HepG2 (cell line): ENCODE results near the gene ATF3. TPM values are rescaled to one million over a fixed set of nuclear protein-coding genes. Genes with fewer than 3 reads are reported as not detected.

Experiments
- ATAC-seq: fragments of 200-7000 bp; cut with Tn5 transposase; 3 replicates; pipeline ENCODE4 v1.9.1; 2020; ENCODE audit warnings: mild to moderate bottlenecking, moderate library complexity
- BruUV-seq: library from RNA; stranded (reverse); fragments of 400-500 nt; replicated peaks from 2 replicates; lab custom pipeline; 2021; lab: Mats Ljungman, UMichigan
- CTCF ChIA-PET: fragments of 300-600 bp; formaldehyde crosslinking; extraction: SDS; loops from one replicate; lab custom pipeline; 2021; ENCODE audit warnings: low total read pairs, inconsistent platforms, low intra/inter-chr PET ratio; lab: Yijun Ruan, JAX
- POLR2A ChIA-PET: fragments of 350-600 bp; sonication (Branson Sonifier 250); formaldehyde crosslinking; loops from one replicate; lab custom pipeline; 2020; ENCODE audit warnings: antibody characterized with exemption, inconsistent platforms; lab: Yijun Ruan, JAX
- DNase-seq: peaks from one replicate; pipeline ENCODE4 v3.0.0-alpha.2; 2015; ENCODE audit warnings: low spot score
- FAIRE-seq: peaks from 3 replicates; lab custom pipeline; 2011; peaks lifted over from hg19 to GRCh38; lab: Jason Lieb, UNC
- H2AFZ ChIP-seq: one replicate; pipeline ENCODE4 v1.6.1; 2011; ENCODE audit warnings: low read length, inconsistent platforms
- H3K27ac ChIP-seq: fragments of 300-600 bp; 3 replicates; pipeline ENCODE4 v1.8.0; 2011; ENCODE audit warnings: mixed run types, mild to moderate bottlenecking, mixed read lengths, low read length, inconsistent platforms; ENCODE audit not compliant: insufficient read depth; ENCODE audit errors: extremely low read length
- H3K27me3 ChIP-seq, 2 experiments: fragments of 200-600 bp in 1 of 2; 2 replicates in 1 of 2; 3 replicates in 1 of 2; pipeline versions ENCODE4 v1.6.0 to v1.8.0; 2011; ENCODE audit warnings: low read length in 2 of 2, mild to moderate bottlenecking in 2 of 2, moderate library complexity in 2 of 2, inconsistent platforms in 1 of 2; ENCODE audit not compliant: insufficient read depth in 2 of 2, control insufficient read depth in 1 of 2
- H3K36me3 ChIP-seq, 2 experiments: fragments of 200-600 bp in 1 of 2; replicated peaks in 1 of 2; 2 replicates in 1 of 2; 3 replicates in 1 of 2; pipeline versions ENCODE4 v1.5.1 to v1.8.0; 2011; ENCODE audit warnings: low read length in 2 of 2, inconsistent platforms in 1 of 2; ENCODE audit not compliant: insufficient read depth in 2 of 2, control insufficient read depth in 1 of 2
- H3K4me1 ChIP-seq: 2 replicates; pipeline ENCODE4 v1.5.1; 2012; ENCODE audit warnings: low read length, inconsistent platforms; ENCODE audit not compliant: insufficient read depth
- H3K4me2 ChIP-seq: 2 replicates; pipeline ENCODE4 v1.6.0; 2011; ENCODE audit warnings: low read depth, low read length, inconsistent platforms
- H3K4me3 ChIP-seq, 3 experiments: fragments of 200-600 bp in 1 of 3; sonication (generic), shearing (Covaris generic) in 1 of 3; replicated peaks in 1 of 3; 2 replicates each; pipeline ENCODE4 v1.5.1; 2011 to 2016; ENCODE audit warnings: low read length in 3 of 3, inconsistent platforms in 2 of 3, low read depth in 2 of 3, mild to moderate bottlenecking in 2 of 3, control low read depth in 1 of 3, mixed read lengths in 1 of 3; ENCODE audit not compliant: insufficient read depth in 1 of 3
- H3K79me2 ChIP-seq: one replicate; pipeline ENCODE4 v1.6.1; 2011; ENCODE audit warnings: low read length, inconsistent platforms; ENCODE audit not compliant: insufficient read depth
- H3K9ac ChIP-seq: 2 replicates; pipeline ENCODE4 v1.6.0; 2011; ENCODE audit warnings: mild to moderate bottlenecking, low read depth, low read length, inconsistent platforms; ENCODE audit not compliant: insufficient read depth
- H3K9me3 ChIP-seq: 2 replicates; pipeline ENCODE4 v1.5.1; 2012; ENCODE audit warnings: mild to moderate bottlenecking, low read length
- H4K20me1 ChIP-seq: 2 replicates; pipeline ENCODE4 v1.6.0; 2011; ENCODE audit warnings: inconsistent platforms, mild to moderate bottlenecking, low read length, moderate library complexity; ENCODE audit not compliant: insufficient read depth
- CEBPB ChIP-seq: IDR thresholded peaks from 2 replicates; pipeline ENCODE4 v1.6.1; 2011; ENCODE audit warnings: low read depth, low read length, improper control_type of control experiment, borderline replicate concordance
- RORA ChIP-seq: sonication (generic); formaldehyde crosslinking; IDR thresholded peaks from 2 replicates; pipeline ENCODE4 v1.5.0; 2020; ENCODE audit warnings: mild to moderate bottlenecking, missing genetic modification reagents, moderate library complexity
- SALL1 ChIP-seq: sonication (generic); formaldehyde crosslinking; IDR thresholded peaks from 2 replicates; pipeline ENCODE4 v1.8.0; 2022; ENCODE audit warnings: mild to moderate bottlenecking, missing genetic modification reagents
- ZNF501 ChIP-seq: sonication (generic); formaldehyde crosslinking; IDR thresholded peaks from 2 replicates; pipeline ENCODE4 v1.5.1; 2020; ENCODE audit warnings: mild to moderate bottlenecking, moderate library complexity, missing genetic modification reagents
- ZNF687 ChIP-seq: sonication (generic); formaldehyde crosslinking; IDR thresholded peaks from 2 replicates; pipeline ENCODE4 v1.5.1; 2020; ENCODE audit warnings: mild to moderate bottlenecking, missing genetic modification reagents, moderate library complexity
- WGBS: methylation state at CpG from one replicate; pipeline ENCODE4 v1.1.6; 2017; ENCODE audit warnings: low lambda C conversion rate; 5-methylcytosine and 5-hydroxymethylcytosine counted together
- in situ Hi-C: cut with HindIII; loops from 2 replicates; pipeline ENCODE4 v1.10.0; 2017; ENCODE audit warnings: low pct_unique_long_range_greater_than_20kb; ENCODE audit not compliant: extremely low pct_ligation_motif_present
- intact Hi-C: fragments of 100-400 bp; cut with micrococcal nuclease; formaldehyde crosslinking; loops from one replicate; pipeline ENCODE4 v1.10.0; 2022; ENCODE audit not compliant: unreplicated experiment
- polyA plus RNA-seq, 8 experiments: library from polyadenylated mRNA; depleted of rRNA in 3 of 8; stranded (reverse) in 7 of 8; unstranded in 1 of 8; fragments of >200 nt; fragmentation: Illumina TruSeq in 4 of 8; extraction: Trizol in 4 of 8; gene quantifications; 2 replicates each; pipeline versions ENCODE4 v1.2.1 to v1.2.3, GENCODE V29; 2011 to 2016; ENCODE audit warnings: low read depth in 4 of 8, missing spikeins in 1 of 8, mixed read lengths in 1 of 8; ENCODE audit not compliant: insufficient read depth in 1 of 8
- total RNA-seq, 5 experiments: library from RNA; depleted of rRNA; stranded (reverse); fragments of >200 nt; fragmentation: Illumina TruSeq; extraction: Trizol; gene quantifications; 2 replicates each; pipeline ENCODE4 v1.2.3, GENCODE V29; 2016; ENCODE audit warnings: low read depth in 1 of 5

The ATF3 gene
- total and polyA plus RNA-seq, 2 of the 13 experiments (the other 11 are each of a cell fraction or from before 2014, with no cell fraction given) = 5.0 to 13.0 TPM

GRCh38 chr1:212658250-212658649 is 49.7 kb downstream of the ATF3 start (continued):
- peak; percentile 48 for TF ChIP-seq SALL1 (CRISPR knock-in tag)
- TF ChIP-seq ZNF687 (CRISPR knock-in tag) = peak; percentile 47
- peak; percentile 51; the same call in 1 of the 2 replicates for TF ChIP-seq ZNF501 (CRISPR knock-in tag)

DNA sequence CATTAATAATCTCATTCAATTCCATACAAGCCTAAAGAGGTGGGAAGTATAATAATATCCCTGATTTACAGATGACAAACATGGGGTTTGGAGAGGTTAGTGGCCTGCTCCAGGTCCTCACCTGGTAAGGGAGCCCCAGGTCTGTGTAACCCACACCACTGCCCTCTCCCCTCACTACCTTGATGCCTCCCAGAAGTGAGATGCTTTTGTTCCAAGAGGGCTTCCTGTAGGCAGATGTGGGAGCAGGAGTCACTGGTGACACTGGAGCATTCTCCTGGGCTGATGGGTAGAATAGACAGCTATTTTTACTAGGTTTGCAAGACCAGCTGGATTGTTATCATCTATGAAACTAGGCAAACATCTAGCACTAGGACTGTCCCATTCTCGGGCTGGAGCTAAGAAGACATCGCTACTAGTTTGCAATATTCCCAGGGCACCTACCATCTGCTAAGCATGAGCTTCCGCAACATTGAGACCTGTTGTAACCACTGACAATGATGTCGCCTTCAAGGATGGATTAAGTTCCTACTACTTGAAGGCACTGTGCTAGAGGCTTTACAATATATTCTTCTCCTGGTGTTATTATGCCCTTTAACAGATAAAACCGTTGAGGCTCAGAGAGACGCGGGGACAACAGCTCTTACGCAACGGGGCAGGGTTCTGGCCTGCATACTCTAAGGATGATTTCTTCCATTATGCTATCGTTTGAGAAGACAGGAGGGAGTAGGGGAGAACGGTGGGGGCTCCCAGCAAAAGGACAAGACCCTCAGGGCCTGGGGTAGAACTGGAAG is 56.0 kb downstream of the ATF3 start:
- Histone ChIP-seq H3K9me3 (no peaks in the 10 kb centered on the region), H3K27me3 (peaks cover 2 to 22% of the 10 kb centered on the region in 2 experiments; a peak in 4 of 5 replicates), H3K4me2 (no peak overlapping the region), H2AFZ (no peak overlapping the region), H3K36me3 (no peaks in the 10 kb centered on the region), H3K4me3 (peak overlapping the region in 1 of 3 experiments; percentile 85; a peak in 1 of 6 replicates), H3K27ac (no peak overlapping the region), H3K9ac (no peak overlapping the region), H4K20me1 (no peaks in the 10 kb centered on the region), H3K4me1 (peaks cover 34% of the 10 kb centered on the region), H3K79me2 (no peaks in the 10 kb centered on the region)
- no peak for DNase-seq
- no peak for FAIRE-seq
- in situ Hi-C loops = loop anchor here (5.0 kb wide), 1 partner anchor 118 kb away; no protein-coding TSS in a partner anchor
- 52% methylated on average over 5 of the region's 11 CpGs for WGBS
- no TSS peak for BruUV-seq
- ChIA-PET CTCF (interaction anchor here (0.9 to 1.9 kb wide), 5 partner anchors 34 to 330 kb away, joined by 3 to 31 read pairs (median 3); no protein-coding TSS in a partner anchor), POLR2A (interaction anchor here (1.0 to 1.1 kb wide), 2 partner anchors 55 to 57 kb away, joined by 3 to 5 read pairs; partner anchors contain the start of gene ATF3)
- no peak; the same call in 2 of the 3 replicates for ATAC-seq
- no peak for TF ChIP-seq RORA (CRISPR knock-in tag)
- TF ChIP-seq CEBPB = peak; percentile 55
- TF ChIP-seq, all 625 proteins: peak for 1
- intact Hi-C loops = loop anchor here (1.0 to 5.0 kb wide), 4 partner anchors 34 to 333 kb away; partner anchors contain the start of gene BATF3
